Liver (tissue), 3 donors: ENCODE results near the gene DNAJC15.

ENCODE experiments used
- FOXA1 ChIP-seq: IDR thresholded peaks from 2 replicates; pipeline ENCODE4 v1.6.1; 2016; ENCODE audit warnings: antibody characterized with exemption
- RAD21 ChIP-seq, 2 donors: IDR thresholded peaks; 2 replicates each; pipeline ENCODE4 v1.6.1; 2016; ENCODE audit warnings: antibody characterized with exemption in 2 of 2, mild to moderate bottlenecking in 2 of 2
- RXRA ChIP-seq, 2 donors: IDR thresholded peaks; 2 replicates each; pipeline ENCODE4 v1.6.1; 2017 to 2018; ENCODE audit warnings: antibody characterized with exemption in 2 of 2, mild to moderate bottlenecking in 1 of 2
- SP1 ChIP-seq: IDR thresholded peaks from 2 replicates; pipeline ENCODE4 v1.6.1; 2018; ENCODE audit warnings: antibody characterized with exemption, mild to moderate bottlenecking
- TAF1 ChIP-seq: conservative IDR thresholded peaks from 2 replicates; pipeline ENCODE4 v1.6.1; 2016; ENCODE audit warnings: antibody characterized with exemption, mild to moderate bottlenecking
- YY1 ChIP-seq: IDR thresholded peaks from 2 replicates; pipeline ENCODE4 v1.6.1; 2016; ENCODE audit warnings: antibody characterized with exemption, mild to moderate bottlenecking
- TF ChIP-seq, protein P1 (sequence below): IDR thresholded peaks from 2 replicates; pipeline ENCODE4 v1.6.1; 2016; ENCODE audit warnings: antibody characterized with exemption
- TF ChIP-seq, protein P2 (sequence below): fragments of 150-350 bp; IDR thresholded peaks from 2 replicates; pipeline ENCODE4 v1.5.1; 2017; ENCODE audit warnings: improper control_type of control experiment, low read depth, low read length; ENCODE audit not compliant: missing input control
- TF ChIP-seq, protein P3 (sequence below): IDR thresholded peaks from 2 replicates; pipeline ENCODE4 v1.6.1; 2016; ENCODE audit warnings: antibody characterized with exemption, mild to moderate bottlenecking
- TF ChIP-seq, protein P4 (sequence below): IDR thresholded peaks from 2 replicates; pipeline ENCODE4 v1.6.1; 2016; ENCODE audit warnings: antibody characterized with exemption
- donor health status: healthy.
- donor health status: healthy.

DNA sequence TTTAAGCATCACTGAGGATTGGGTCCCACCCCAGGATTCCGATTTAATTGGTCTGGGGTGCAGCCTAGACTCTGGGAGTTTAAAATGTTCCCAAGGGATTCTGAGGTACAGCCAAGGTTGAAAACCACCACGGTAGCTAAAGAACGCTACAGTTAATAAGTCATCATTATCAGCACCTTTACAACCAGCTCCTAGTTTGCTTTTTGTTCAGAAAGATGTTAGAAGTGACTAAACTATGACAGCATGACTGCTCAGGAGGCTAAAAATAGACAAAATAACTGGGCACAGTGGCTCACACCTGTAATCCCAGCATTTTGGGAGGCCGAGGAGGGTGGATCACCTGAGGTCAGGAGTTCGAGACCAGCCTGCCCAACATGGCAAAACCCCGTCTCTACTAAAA is 19.7 kb upstream of the DNAJC15 start:
- TF ChIP-seq, protein P1, sequence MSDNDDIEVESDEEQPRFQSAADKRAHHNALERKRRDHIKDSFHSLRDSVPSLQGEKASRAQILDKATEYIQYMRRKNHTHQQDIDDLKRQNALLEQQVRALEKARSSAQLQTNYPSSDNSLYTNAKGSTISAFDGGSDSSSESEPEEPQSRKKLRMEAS, result no peak
- TF ChIP-seq RXRA (IDR thresholded peaks at IDR 0.05) (no peak), YY1 (no peak), TAF1 (no peak), SP1 (no peak), FOXA1 (no peak), RAD21 (IDR thresholded peaks at IDR 0.05) (no peak)
- TF ChIP-seq, protein P2, sequence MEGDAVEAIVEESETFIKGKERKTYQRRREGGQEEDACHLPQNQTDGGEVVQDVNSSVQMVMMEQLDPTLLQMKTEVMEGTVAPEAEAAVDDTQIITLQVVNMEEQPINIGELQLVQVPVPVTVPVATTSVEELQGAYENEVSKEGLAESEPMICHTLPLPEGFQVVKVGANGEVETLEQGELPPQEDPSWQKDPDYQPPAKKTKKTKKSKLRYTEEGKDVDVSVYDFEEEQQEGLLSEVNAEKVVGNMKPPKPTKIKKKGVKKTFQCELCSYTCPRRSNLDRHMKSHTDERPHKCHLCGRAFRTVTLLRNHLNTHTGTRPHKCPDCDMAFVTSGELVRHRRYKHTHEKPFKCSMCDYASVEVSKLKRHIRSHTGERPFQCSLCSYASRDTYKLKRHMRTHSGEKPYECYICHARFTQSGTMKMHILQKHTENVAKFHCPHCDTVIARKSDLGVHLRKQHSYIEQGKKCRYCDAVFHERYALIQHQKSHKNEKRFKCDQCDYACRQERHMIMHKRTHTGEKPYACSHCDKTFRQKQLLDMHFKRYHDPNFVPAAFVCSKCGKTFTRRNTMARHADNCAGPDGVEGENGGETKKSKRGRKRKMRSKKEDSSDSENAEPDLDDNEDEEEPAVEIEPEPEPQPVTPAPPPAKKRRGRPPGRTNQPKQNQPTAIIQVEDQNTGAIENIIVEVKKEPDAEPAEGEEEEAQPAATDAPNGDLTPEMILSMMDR, result no peak
- TF ChIP-seq, protein P3, sequence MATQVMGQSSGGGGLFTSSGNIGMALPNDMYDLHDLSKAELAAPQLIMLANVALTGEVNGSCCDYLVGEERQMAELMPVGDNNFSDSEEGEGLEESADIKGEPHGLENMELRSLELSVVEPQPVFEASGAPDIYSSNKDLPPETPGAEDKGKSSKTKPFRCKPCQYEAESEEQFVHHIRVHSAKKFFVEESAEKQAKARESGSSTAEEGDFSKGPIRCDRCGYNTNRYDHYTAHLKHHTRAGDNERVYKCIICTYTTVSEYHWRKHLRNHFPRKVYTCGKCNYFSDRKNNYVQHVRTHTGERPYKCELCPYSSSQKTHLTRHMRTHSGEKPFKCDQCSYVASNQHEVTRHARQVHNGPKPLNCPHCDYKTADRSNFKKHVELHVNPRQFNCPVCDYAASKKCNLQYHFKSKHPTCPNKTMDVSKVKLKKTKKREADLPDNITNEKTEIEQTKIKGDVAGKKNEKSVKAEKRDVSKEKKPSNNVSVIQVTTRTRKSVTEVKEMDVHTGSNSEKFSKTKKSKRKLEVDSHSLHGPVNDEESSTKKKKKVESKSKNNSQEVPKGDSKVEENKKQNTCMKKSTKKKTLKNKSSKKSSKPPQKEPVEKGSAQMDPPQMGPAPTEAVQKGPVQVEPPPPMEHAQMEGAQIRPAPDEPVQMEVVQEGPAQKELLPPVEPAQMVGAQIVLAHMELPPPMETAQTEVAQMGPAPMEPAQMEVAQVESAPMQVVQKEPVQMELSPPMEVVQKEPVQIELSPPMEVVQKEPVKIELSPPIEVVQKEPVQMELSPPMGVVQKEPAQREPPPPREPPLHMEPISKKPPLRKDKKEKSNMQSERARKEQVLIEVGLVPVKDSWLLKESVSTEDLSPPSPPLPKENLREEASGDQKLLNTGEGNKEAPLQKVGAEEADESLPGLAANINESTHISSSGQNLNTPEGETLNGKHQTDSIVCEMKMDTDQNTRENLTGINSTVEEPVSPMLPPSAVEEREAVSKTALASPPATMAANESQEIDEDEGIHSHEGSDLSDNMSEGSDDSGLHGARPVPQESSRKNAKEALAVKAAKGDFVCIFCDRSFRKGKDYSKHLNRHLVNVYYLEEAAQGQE, result no peak
- TF ChIP-seq, protein P4, sequence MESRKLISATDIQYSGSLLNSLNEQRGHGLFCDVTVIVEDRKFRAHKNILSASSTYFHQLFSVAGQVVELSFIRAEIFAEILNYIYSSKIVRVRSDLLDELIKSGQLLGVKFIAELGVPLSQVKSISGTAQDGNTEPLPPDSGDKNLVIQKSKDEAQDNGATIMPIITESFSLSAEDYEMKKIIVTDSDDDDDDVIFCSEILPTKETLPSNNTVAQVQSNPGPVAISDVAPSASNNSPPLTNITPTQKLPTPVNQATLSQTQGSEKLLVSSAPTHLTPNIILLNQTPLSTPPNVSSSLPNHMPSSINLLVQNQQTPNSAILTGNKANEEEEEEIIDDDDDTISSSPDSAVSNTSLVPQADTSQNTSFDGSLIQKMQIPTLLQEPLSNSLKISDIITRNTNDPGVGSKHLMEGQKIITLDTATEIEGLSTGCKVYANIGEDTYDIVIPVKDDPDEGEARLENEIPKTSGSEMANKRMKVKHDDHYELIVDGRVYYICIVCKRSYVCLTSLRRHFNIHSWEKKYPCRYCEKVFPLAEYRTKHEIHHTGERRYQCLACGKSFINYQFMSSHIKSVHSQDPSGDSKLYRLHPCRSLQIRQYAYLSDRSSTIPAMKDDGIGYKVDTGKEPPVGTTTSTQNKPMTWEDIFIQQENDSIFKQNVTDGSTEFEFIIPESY, result no peak
